ENCODE data around the gene TTF2. TPM values are rescaled to one million over a fixed set of nuclear protein-coding genes. Genes with fewer than 3 reads are reported as not detected.
A peak's percentile ranks its signal among the peaks of the same experiment; 100 is the strongest.
"Not testable (repeated sequence)": the region's sequence is repeated elsewhere in the genome, so short reads cannot be mapped to it uniquely, and the experiment has no call there.

Gene TTF2
- total RNA-seq, 4 donors from 2014 or later: 12.9 to 37.5 (median 19.3) TPM

DNA sequence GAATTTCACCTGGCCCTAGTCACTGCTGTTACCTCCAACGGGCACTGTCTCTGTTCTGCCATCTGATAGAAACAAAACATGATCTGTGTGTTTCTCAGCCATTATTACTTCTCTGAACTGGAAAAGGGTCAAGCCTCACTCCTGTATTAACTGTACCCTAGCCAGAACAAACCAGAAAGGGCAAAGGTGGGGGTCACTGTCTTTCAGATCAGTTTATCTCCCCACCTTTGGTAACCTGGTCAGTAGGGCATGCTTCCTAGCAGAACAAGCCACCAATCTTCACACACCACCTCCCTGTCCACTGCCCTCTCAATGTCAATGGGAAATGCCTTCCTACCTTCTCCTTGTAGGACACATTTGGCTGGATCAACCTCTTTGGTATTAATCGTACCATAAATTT is 57.6 kb downstream of the TTF2 start:
- Histone ChIP-seq H3K4me3 (no peak overlapping the region), H3K4me1 (peaks cover 0 to 16% (median 6%) of the 10 kb centered on the region in 4 donors), H3K9me3 (no peaks in the 10 kb centered on the region), H3K27me3 (no peaks in the 10 kb centered on the region), H3K36me3 (peaks cover 0 to 37% (median 0%) of the 10 kb centered on the region in 3 donors), H3K27ac (no peak overlapping the region)
- TF ChIP-seq, protein P1, sequence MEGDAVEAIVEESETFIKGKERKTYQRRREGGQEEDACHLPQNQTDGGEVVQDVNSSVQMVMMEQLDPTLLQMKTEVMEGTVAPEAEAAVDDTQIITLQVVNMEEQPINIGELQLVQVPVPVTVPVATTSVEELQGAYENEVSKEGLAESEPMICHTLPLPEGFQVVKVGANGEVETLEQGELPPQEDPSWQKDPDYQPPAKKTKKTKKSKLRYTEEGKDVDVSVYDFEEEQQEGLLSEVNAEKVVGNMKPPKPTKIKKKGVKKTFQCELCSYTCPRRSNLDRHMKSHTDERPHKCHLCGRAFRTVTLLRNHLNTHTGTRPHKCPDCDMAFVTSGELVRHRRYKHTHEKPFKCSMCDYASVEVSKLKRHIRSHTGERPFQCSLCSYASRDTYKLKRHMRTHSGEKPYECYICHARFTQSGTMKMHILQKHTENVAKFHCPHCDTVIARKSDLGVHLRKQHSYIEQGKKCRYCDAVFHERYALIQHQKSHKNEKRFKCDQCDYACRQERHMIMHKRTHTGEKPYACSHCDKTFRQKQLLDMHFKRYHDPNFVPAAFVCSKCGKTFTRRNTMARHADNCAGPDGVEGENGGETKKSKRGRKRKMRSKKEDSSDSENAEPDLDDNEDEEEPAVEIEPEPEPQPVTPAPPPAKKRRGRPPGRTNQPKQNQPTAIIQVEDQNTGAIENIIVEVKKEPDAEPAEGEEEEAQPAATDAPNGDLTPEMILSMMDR (IDR thresholded peaks at IDR 0.05): no peak
- TF ChIP-seq POLR2A (IDR thresholded peaks at IDR 0.05): no peak
- no peak for TF ChIP-seq EP300 (IDR thresholded peaks at IDR 0.05)
- no peak for DNase-seq (ENCODE audit: low spot score in 2 of 2)
- 88 to 89% methylated on average over 2 of the region's 2 CpGs for WGBS, 2 donors

DNA sequence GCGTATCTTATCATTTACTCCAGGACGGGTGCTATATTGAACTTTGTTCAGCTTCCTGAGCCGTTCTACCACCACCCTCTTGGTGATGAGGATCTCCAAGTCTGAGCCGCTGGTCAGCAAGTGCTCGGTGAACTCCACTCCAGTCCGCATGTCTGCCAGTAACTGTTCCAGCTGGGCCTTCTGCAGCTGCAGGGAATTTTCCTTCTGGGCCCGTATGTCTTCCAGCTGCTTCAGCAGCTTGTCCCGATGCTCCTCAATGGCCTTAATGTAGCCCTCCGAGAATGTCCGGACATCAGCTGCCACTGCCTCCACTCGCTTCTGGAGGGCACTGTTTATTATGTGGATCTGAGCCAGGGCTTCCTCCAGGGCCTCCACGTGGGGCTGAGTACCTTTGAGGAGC is 58.0 kb downstream of the TTF2 start:
- Histone ChIP-seq H3K9me3 (no peaks in the 10 kb centered on the region), H3K4me3 (no peak overlapping the region), H3K27ac (no peak overlapping the region), H3K36me3 (peaks cover 0 to 33% (median 0%) of the 10 kb centered on the region in 3 donors), H3K27me3 (no peaks in the 10 kb centered on the region), H3K4me1 (peaks cover 0 to 16% (median 6%) of the 10 kb centered on the region in 4 donors)
- TF ChIP-seq, protein P1 (IDR thresholded peaks at IDR 0.05): no peak
- TF ChIP-seq POLR2A (IDR thresholded peaks at IDR 0.05) (no peak), EP300 (IDR thresholded peaks at IDR 0.05) (no peak)
- DNase-seq (ENCODE audit: low spot score in 2 of 2): no peak
- 83 to 89% methylated on average over 12 of the region's 12 CpGs for WGBS, 2 donors

DNA sequence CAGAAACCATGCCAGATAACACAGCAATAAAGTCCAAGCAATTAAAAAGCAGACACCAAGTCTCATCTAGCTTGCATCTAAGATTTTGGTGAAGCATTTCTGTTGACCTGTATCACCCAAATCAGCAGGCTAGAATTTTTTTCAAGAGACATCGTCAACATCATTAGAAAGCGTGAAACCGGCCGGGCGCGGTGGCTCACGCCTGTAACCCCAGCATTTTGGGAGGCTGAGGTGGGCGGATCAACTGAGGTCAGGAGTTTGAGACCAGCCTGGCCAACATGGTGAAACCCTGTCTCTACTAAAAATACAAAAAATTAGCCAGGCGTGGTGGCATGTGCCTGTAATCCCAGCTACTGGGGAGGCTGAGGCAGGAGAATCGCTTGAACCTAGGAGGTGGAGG is 59.0 kb downstream of the TTF2 start:
- not testable (repeated sequence) for H3K27me3 ChIP-seq; DNase-seq (ENCODE audit: low spot score in 2 of 2); H3K9me3 ChIP-seq; H3K27ac ChIP-seq; H3K4me3 ChIP-seq
- H3K4me1 ChIP-seq: peaks cover 0 to 16% (median 6%) of the 10 kb centered on the region in 4 donors
- H3K36me3 ChIP-seq: peaks cover 0 to 23% (median 0%) of the 10 kb centered on the region in 3 donors
- WGBS, 2 donors: 96 to 97% methylated on average over 10 of the region's 10 CpGs

DNA sequence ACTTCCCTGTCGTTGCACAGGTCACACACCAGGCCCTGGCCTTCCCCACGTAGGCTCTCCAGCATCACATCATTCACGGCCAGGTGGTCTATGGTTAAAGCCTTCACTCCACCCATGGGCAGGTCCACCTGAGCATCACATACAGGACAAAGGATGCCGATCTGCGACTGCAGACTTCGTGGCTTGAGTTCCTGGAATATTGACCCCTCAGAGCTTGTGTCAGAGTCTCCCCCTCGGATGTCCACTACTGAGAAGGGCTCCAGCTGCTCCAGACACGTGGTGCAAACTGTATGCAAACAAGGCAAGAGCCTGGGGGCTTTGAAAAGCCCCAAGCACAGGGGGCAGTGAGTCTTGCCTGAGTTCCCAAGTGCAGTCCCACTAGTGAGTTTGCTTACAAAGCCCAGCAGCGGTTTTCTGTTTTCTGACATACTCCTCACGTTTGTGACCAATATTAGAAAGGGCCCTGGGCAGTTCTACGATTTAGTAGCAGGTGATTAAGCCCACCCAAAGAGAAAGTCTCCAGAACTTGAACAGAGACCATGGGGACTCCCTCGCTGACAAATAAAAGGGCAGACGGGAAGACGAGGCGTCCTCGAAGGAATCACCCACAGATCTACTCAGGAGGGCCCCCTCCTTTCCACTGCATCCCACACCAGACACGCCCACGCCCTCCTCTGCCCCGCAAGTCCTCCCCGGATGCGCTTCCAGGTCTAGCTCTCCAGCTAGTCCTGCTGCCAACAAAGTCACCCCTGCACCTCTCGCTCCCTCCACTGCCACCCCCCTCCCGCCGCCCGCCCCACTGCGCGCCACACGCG is 60.9 kb downstream of the TTF2 start:
- H3K4me3 ChIP-seq: peak overlapping the region; percentile 60 to 78 (median 70)
- no peaks in the 10 kb centered on the region for H3K9me3 ChIP-seq
- 15 to 16% methylated on average over 22 to 23 of the region's 29 CpGs for WGBS, 2 donors
- H3K36me3 ChIP-seq: peaks cover 0 to 10% (median 0%) of the 10 kb centered on the region in 3 donors
- no peak for DNase-seq (ENCODE audit: low spot score in 2 of 2)
- TF ChIP-seq EP300 (IDR thresholded peaks at IDR 0.05): no peak
- TF ChIP-seq, protein P1 (IDR thresholded peaks at IDR 0.05): no peak
- no peak for TF ChIP-seq POLR2A (IDR thresholded peaks at IDR 0.05)
- peak overlapping the region; percentile 76 to 91 (median 83) for H3K27ac ChIP-seq
- no peaks in the 10 kb centered on the region for H3K27me3 ChIP-seq
- H3K4me1 ChIP-seq: peaks cover 0 to 16% (median 6%) of the 10 kb centered on the region in 4 donors

DNA sequence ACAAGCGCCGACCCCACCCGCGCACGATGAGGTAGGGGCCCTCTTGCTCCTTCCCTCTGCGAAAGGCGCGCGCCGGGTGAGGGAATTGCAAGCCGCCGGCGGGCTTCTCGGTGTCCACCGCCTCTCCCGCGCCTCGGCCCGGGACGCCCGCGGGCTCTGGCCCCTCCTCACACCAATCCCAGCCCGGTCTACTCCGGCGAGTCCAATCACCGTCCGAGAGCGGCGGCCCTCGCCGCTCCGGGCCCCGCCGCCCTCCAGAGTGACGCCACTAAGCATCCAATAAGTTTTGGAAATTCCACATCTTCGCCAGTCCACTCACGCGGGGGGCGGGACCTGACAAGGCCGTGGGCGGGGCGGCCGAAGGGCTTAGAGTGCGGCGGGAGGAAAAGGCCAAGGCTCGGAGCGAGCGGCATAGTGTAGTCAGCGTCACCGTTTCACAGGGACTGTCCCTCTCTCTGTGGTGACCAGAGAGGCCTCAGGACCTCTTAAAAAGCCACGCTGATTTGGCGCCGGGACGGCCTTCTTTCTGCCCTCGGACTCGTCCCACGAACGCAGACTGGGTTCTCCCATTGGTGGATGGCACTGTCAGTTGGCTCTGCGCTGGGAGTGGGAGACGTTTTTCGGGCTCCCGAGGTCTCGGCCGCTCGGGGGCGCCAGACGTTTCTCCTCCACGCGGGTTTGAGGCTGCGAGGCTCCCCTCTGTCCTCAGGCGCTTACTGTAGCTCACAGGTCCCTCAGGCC is 61.6 kb downstream of the TTF2 start, which contains the start of gene TRIM45:
Gene TRIM45 (minus strand): TSS at position 161 of the 741 bp plus-strand sequence. CDS start 548 bp downstream, outside the sequence.
- peaks cover 0 to 16% (median 6%) of the 10 kb centered on the region in 4 donors for H3K4me1 ChIP-seq
- no peaks in the 10 kb centered on the region for H3K9me3 ChIP-seq
- 0 to 1% methylated on average over 49 to 58 of the region's 71 CpGs for WGBS, 2 donors
- H3K27me3 ChIP-seq: no peaks in the 10 kb centered on the region
- peak within 1 kb of the TSS; percentile 76 to 91 (median 83) for H3K27ac ChIP-seq
- H3K36me3 ChIP-seq: peaks cover 0 to 10% (median 0%) of the 10 kb centered on the region in 3 donors
- TF ChIP-seq, protein P1 (IDR thresholded peaks at IDR 0.05): peak; percentile 63 to 88 (median 77)
- peak; percentile 41 to 60 for TF ChIP-seq POLR2A (IDR thresholded peaks at IDR 0.05)
- peak in 1 of 2 donors; percentile 78 for TF ChIP-seq EP300 (IDR thresholded peaks at IDR 0.05)
- peak within 1 kb of the TSS; percentile 60 to 78 (median 70) for H3K4me3 ChIP-seq
- DNase-seq (ENCODE audit: low spot score in 2 of 2): peak; percentile 97
